ENCODE results near the gene KIF3B. TPM values are rescaled to one million over a fixed set of nuclear protein-coding genes. Genes with fewer than 3 reads are reported as not detected.

KIF3B gene
- total and polyA plus RNA-seq, 10 of the 15 experiments (the other 5 are each of a cell fraction or from before 2014, with no cell fraction given) = 7.4 to 37.3 (median 25.9) TPM

DNA sequence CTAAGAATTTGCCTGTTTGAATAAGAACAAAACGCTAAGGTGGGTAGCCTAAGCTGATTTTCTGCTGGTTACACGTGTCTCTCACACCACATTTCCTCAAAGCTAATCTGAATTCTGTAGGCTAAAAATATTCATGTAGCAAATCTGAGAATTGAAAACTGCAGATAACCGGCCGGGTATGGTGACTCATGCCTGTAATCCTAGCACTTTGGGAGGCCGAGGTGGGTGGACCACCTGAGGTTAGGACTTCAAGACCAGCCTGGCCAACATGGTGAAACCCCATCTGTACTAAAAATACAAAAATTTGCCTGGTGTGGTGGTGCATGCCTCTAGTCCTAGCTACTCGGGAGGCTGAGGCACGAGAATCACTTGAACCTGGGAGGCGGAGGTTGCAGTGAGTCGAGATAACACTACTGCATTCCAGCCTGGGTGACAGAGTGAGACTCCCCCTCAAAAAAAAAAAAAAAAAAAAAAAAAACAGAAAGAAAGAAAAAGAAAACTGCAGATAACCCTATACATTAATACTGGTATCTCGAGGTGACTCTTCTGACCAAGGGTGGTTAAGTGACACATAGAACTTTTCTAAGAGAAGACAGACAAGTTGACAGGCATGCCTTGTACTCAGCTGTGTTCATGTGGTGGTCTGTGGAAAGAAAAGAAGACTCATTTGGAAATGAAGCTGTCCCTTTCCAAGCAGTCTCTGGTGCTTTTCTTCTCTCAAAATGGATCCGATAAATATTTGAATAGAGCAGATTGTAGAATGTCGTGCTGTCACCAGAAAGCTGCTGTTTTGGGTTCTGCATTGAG is 55.9 kb downstream of the KIF3B start (continued):
- TF ChIP-seq ZNF24 (IDR thresholded peaks at IDR 0.05) (no peak), TCF3 (IDR thresholded peaks at IDR 0.05; ENCODE audit: borderline replicate concordance, insufficient read depth, low read depth, low read length) (no peak), TAF1 (IDR thresholded peaks at IDR 0.05; ENCODE audit: borderline replicate concordance, low read depth, low read length) (no peak), NR2C1 (IDR thresholded peaks at IDR 0.05) (no peak), CEBPB (IDR thresholded peaks at IDR 0.05; ENCODE audit: borderline replicate concordance in 1 of 2, low read depth in 2 of 2, low read length in 2 of 2) (peak in 1 of 2 experiments; percentile 64; a peak in 1 of 4 replicates), FOS (IDR thresholded peaks at IDR 0.05; ENCODE audit: borderline replicate concordance, extremely low read depth, insufficient read length) (no peak), SMAD5 (IDR thresholded peaks at IDR 0.05; ENCODE audit: low read depth) (no peak), MYB (IDR thresholded peaks at IDR 0.05; ENCODE audit: borderline replicate concordance, low read depth, low read length) (no peak), SMAD1 (IDR thresholded peaks at IDR 0.05; ENCODE audit: low read depth, partially characterized antibody) (no peak), CREM (IDR thresholded peaks at IDR 0.05; ENCODE audit: low read depth) (peak; percentile 27; the same call in 1 of the 2 replicates), CBX3 (IDR thresholded peaks at IDR 0.05; ENCODE audit: borderline replicate concordance, low read depth) (no peak), NFXL1 (IDR thresholded peaks at IDR 0.05; ENCODE audit: borderline replicate concordance) (no peak), NKRF (conservative IDR thresholded peaks at IDR 0.05) (no peak), FOXM1 (IDR thresholded peaks at IDR 0.05; ENCODE audit: low read depth, low read length) (peak; percentile 82), PRDM15 (CRISPR knock-in tag; IDR thresholded peaks at IDR 0.05) (no peak), RB1 (IDR thresholded peaks at IDR 0.05; ENCODE audit: borderline replicate concordance) (no peak)
- TF ChIP-seq, protein P1, sequence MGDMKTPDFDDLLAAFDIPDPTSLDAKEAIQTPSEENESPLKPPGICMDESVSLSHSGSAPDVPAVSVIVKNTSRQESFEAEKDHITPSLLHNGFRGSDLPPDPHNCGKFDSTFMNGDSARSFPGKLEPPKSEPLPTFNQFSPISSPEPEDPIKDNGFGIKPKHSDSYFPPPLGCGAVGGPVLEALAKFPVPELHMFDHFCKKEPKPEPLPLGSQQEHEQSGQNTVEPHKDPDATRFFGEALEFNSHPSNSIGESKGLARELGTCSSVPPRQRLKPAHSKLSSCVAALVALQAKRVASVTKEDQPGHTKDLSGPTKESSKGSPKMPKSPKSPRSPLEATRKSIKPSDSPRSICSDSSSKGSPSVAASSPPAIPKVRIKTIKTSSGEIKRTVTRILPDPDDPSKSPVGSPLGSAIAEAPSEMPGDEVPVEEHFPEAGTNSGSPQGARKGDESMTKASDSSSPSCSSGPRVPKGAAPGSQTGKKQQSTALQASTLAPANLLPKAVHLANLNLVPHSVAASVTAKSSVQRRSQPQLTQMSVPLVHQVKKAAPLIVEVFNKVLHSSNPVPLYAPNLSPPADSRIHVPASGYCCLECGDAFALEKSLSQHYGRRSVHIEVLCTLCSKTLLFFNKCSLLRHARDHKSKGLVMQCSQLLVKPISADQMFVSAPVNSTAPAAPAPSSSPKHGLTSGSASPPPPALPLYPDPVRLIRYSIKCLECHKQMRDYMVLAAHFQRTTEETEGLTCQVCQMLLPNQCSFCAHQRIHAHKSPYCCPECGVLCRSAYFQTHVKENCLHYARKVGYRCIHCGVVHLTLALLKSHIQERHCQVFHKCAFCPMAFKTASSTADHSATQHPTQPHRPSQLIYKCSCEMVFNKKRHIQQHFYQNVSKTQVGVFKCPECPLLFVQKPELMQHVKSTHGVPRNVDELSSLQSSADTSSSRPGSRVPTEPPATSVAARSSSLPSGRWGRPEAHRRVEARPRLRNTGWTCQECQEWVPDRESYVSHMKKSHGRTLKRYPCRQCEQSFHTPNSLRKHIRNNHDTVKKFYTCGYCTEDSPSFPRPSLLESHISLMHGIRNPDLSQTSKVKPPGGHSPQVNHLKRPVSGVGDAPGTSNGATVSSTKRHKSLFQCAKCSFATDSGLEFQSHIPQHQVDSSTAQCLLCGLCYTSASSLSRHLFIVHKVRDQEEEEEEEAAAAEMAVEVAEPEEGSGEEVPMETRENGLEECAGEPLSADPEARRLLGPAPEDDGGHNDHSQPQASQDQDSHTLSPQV (IDR thresholded peaks at IDR 0.05) = no peak
